H9 (cell line): ENCODE measurements around the gene ZNF106. TPM values are rescaled to one million over a fixed set of nuclear protein-coding genes. Genes with fewer than 3 reads are reported as not detected.

Experiments used
- DNase-seq: peaks from one replicate; pipeline ENCODE4 v3.0.0-alpha.2; 2017
- H2AFZ ChIP-seq: one replicate; pipeline ENCODE4 v1.6.1; 2013; ENCODE audit warnings: mild to moderate bottlenecking, low read length, control low read depth, moderate library complexity
- H2AK5ac ChIP-seq: 2 replicates; pipeline ENCODE4 v1.6.1; 2013; ENCODE audit warnings: low read length, control low read depth, mixed read lengths; ENCODE audit not compliant: insufficient read length
- H2BK120ac ChIP-seq: one replicate; pipeline ENCODE4 v1.6.1; 2013; ENCODE audit warnings: low read depth, mild to moderate bottlenecking, low read length, control low read depth, inconsistent platforms; ENCODE audit not compliant: poor library complexity, severe bottlenecking
- H2BK12ac ChIP-seq: 2 replicates; pipeline ENCODE4 v1.6.1; 2013; ENCODE audit warnings: low read length, control low read depth, mixed read lengths, low read depth; ENCODE audit not compliant: insufficient read length
- H2BK15ac ChIP-seq: 2 replicates; pipeline ENCODE4 v1.6.1; 2013; ENCODE audit warnings: low read depth, low read length, control low read depth
- H2BK20ac ChIP-seq: one replicate; pipeline ENCODE4 v1.6.1; 2013; ENCODE audit warnings: low read depth, mild to moderate bottlenecking, low read length, control low read depth, inconsistent platforms; ENCODE audit not compliant: poor library complexity, severe bottlenecking
- H2BK5ac ChIP-seq: 2 replicates; pipeline ENCODE4 v1.6.1; 2013; ENCODE audit warnings: low read length, control low read depth, mixed read lengths; ENCODE audit not compliant: insufficient read length
- H3K14ac ChIP-seq: 2 replicates; pipeline ENCODE4 v1.6.1; 2013; ENCODE audit warnings: low read length, control low read depth; ENCODE audit not compliant: insufficient read depth
- H3K18ac ChIP-seq: 2 replicates; pipeline ENCODE4 v1.6.1; 2013; ENCODE audit warnings: low read depth, mild to moderate bottlenecking, mixed read lengths, low read length, control low read depth; ENCODE audit not compliant: insufficient read length
- H3K23ac ChIP-seq: 2 replicates; pipeline ENCODE4 v1.6.1; 2013; ENCODE audit warnings: low read length, control low read depth, mixed read lengths, low read depth; ENCODE audit not compliant: insufficient read length
- H3K23me2 ChIP-seq: 2 replicates; pipeline ENCODE4 v1.6.1; 2013; ENCODE audit warnings: low read depth, mild to moderate bottlenecking, mixed read lengths, low read length, control low read depth; ENCODE audit not compliant: insufficient read length, poor library complexity, severe bottlenecking
- H3K27ac ChIP-seq: 2 replicates; pipeline ENCODE4 v1.5.1; 2013; ENCODE audit warnings: low read length, control low read depth, mixed read lengths, low read depth; ENCODE audit not compliant: insufficient read length
- H3K27me3 ChIP-seq: 2 replicates; pipeline ENCODE4 v1.6.1; 2013; ENCODE audit warnings: low read length, control low read depth, inconsistent platforms; ENCODE audit not compliant: insufficient read depth
- H3K4ac ChIP-seq: 2 replicates; pipeline ENCODE4 v1.6.1; 2013; ENCODE audit warnings: low read depth, mild to moderate bottlenecking, control low read depth, inconsistent platforms, low read length, moderate library complexity
- H3K4me1 ChIP-seq: 2 replicates; pipeline ENCODE4 v1.6.1; 2013; ENCODE audit warnings: low read length, control low read depth, inconsistent platforms; ENCODE audit not compliant: insufficient read depth
- H3K4me2 ChIP-seq: 2 replicates; pipeline ENCODE4 v1.6.1; 2013; ENCODE audit warnings: low read length, control low read depth, mixed read lengths; ENCODE audit not compliant: insufficient read length, insufficient read depth
- H3K56ac ChIP-seq: 2 replicates; pipeline ENCODE4 v1.6.1; 2013; ENCODE audit warnings: low read depth, mild to moderate bottlenecking, mixed read lengths, low read length, control low read depth; ENCODE audit not compliant: insufficient read length
- H3K79me1 ChIP-seq: 2 replicates; pipeline ENCODE4 v1.6.1; 2013; ENCODE audit warnings: low read depth, mild to moderate bottlenecking, moderate library complexity, low read length, control low read depth, inconsistent platforms; ENCODE audit not compliant: insufficient read depth, poor library complexity, severe bottlenecking
- H3K79me2 ChIP-seq: 2 replicates; pipeline ENCODE4 v1.6.1; 2013; ENCODE audit warnings: low read length, control low read depth, inconsistent platforms; ENCODE audit not compliant: insufficient read depth
- H3K9ac ChIP-seq: 2 replicates; pipeline ENCODE4 v1.6.1; 2013; ENCODE audit warnings: low read length, control low read depth, mixed read lengths; ENCODE audit not compliant: insufficient read length; ENCODE audit errors: extremely low read depth
- H3K9me3 ChIP-seq: one replicate; pipeline ENCODE4 v1.6.1; 2013; ENCODE audit warnings: low read depth, low read length, inconsistent platforms; ENCODE audit not compliant: control insufficient read depth
- H3T11ph ChIP-seq: one replicate; pipeline ENCODE4 v1.6.1; 2013; ENCODE audit warnings: mild to moderate bottlenecking, low read length, control low read depth, inconsistent platforms
- H4K20me1 ChIP-seq: one replicate; pipeline ENCODE4 v1.6.1; 2013; ENCODE audit not compliant: control insufficient read depth, insufficient read length, insufficient read depth
- H4K5ac ChIP-seq: 2 replicates; pipeline ENCODE4 v1.6.1; 2013; ENCODE audit warnings: low read depth, mild to moderate bottlenecking, mixed read lengths, low read length, control low read depth; ENCODE audit not compliant: insufficient read length
- H4K8ac ChIP-seq: replicated peaks from 2 replicates; pipeline ENCODE4 v1.6.1; 2013; ENCODE audit warnings: low read length, control low read depth, mixed read lengths, low read depth; ENCODE audit not compliant: insufficient read length
- H4K91ac ChIP-seq: 2 replicates; pipeline ENCODE4 v1.6.1; 2013; ENCODE audit warnings: low read depth, mild to moderate bottlenecking, moderate library complexity, mixed read lengths, low read length, control low read depth; ENCODE audit not compliant: insufficient read length
- H3K27ac Mint-ChIP-seq, 3 experiments: 2 replicates in 2 of 3; 3 replicates in 1 of 3; pipeline ENCODE4 v1.8.0; 2020 to 2021; ENCODE audit warnings: mixed read lengths in 3 of 3, mild to moderate bottlenecking in 1 of 3, moderate library complexity in 1 of 3
- H3K27me3 Mint-ChIP-seq: 2 replicates; pipeline ENCODE4 v1.8.0; 2021; ENCODE audit warnings: low read depth, mild to moderate bottlenecking, moderate library complexity, mixed read lengths
- H3K36me3 Mint-ChIP-seq, 3 experiments: 2 replicates in 2 of 3; 3 replicates in 1 of 3; pipeline ENCODE4 v1.8.0; 2020 to 2021; ENCODE audit warnings: low read depth in 3 of 3, mixed read lengths in 3 of 3; ENCODE audit not compliant: insufficient read depth in 1 of 3
- H3K4me1 Mint-ChIP-seq, 2 experiments: 2 replicates each; pipeline ENCODE4 v1.8.0; 2020; ENCODE audit warnings: mixed read lengths in 2 of 2
- H3K4me3 Mint-ChIP-seq, 2 experiments: 2 replicates in 1 of 2; 3 replicates in 1 of 2; pipeline ENCODE4 v1.8.0; 2020 to 2021; ENCODE audit warnings: mild to moderate bottlenecking in 2 of 2, mixed read lengths in 2 of 2, moderate library complexity in 1 of 2
- H3K9me3 Mint-ChIP-seq, 2 experiments: 2 replicates in 1 of 2; 3 replicates in 1 of 2; pipeline ENCODE4 v1.8.0; 2020; ENCODE audit warnings: mild to moderate bottlenecking in 2 of 2, mixed read lengths in 2 of 2, moderate library complexity in 1 of 2
- WGBS: extraction: QIAGEN DNeasy Blood & Tissue Kit; methylation state at CpG from one replicate; pipeline ENCODE4 v1.1.7; 2013; ENCODE audit warnings: missing lambda C conversion rate, low lambda C conversion rate, mixed read lengths; ENCODE audit not compliant: insufficient read length; ENCODE audit errors: extremely low coverage; 5-methylcytosine and 5-hydroxymethylcytosine counted together
- total RNA-seq: library from RNA; stranded (reverse); gene quantifications from 2 replicates; pipeline ENCODE4 v1.2.1, GENCODE V29; 2021
- TF ChIP-seq, protein P1 (sequence below): fragments of 200-600 bp; sonication (generic); conservative IDR thresholded peaks from 3 replicates; pipeline ENCODE4 v1.8.0; 2021; ENCODE audit warnings: antibody characterized with exemption, mild to moderate bottlenecking

The ZNF106 gene
- total RNA-seq, 1 experiment from 2014 or later = 55.0 TPM

- H2BK12ac ChIP-seq = no peak overlapping the region
- H2BK5ac ChIP-seq = no peak overlapping the region
- H3K9me3 ChIP-seq = no peaks in the 10 kb centered on the region
- H3K56ac ChIP-seq = no peak overlapping the region
- H3K4ac ChIP-seq = no peak overlapping the region
- TF ChIP-seq, protein P1, sequence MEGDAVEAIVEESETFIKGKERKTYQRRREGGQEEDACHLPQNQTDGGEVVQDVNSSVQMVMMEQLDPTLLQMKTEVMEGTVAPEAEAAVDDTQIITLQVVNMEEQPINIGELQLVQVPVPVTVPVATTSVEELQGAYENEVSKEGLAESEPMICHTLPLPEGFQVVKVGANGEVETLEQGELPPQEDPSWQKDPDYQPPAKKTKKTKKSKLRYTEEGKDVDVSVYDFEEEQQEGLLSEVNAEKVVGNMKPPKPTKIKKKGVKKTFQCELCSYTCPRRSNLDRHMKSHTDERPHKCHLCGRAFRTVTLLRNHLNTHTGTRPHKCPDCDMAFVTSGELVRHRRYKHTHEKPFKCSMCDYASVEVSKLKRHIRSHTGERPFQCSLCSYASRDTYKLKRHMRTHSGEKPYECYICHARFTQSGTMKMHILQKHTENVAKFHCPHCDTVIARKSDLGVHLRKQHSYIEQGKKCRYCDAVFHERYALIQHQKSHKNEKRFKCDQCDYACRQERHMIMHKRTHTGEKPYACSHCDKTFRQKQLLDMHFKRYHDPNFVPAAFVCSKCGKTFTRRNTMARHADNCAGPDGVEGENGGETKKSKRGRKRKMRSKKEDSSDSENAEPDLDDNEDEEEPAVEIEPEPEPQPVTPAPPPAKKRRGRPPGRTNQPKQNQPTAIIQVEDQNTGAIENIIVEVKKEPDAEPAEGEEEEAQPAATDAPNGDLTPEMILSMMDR = no peak
- no peak for DNase-seq
- H3K36me3 Mint-ChIP-seq = peaks cover 0 to 9% (median 6%) of the 10 kb centered on the region in 3 experiments; a peak in 5 of 7 replicates
- no peak overlapping the region for H4K5ac ChIP-seq
- H3K27me3 Mint-ChIP-seq = no peaks in the 10 kb centered on the region
- H4K8ac ChIP-seq = no peak overlapping the region
- WGBS = no CpG with 5 or more reads among the region's 6 CpGs
- no peak overlapping the region for H3K18ac ChIP-seq
- no peak overlapping the region for H4K91ac ChIP-seq
- peaks cover 8% of the 10 kb centered on the region; the same call in 1 of the 2 replicates for H3K79me2 ChIP-seq
- no peak overlapping the region for H2AFZ ChIP-seq
- H2AK5ac ChIP-seq = no peak overlapping the region
- H3K4me3 Mint-ChIP-seq = no peak overlapping the region
- peaks cover 19% of the 10 kb centered on the region for H3K79me1 ChIP-seq
- H3K23ac ChIP-seq = no peak overlapping the region
- peaks cover 7% of the 10 kb centered on the region; the same call in 1 of the 2 replicates for H3K4me1 ChIP-seq
- H3K27ac Mint-ChIP-seq = no peak overlapping the region; a peak in 1 of 7 replicates
- H3K27me3 ChIP-seq = no peaks in the 10 kb centered on the region
- H2BK15ac ChIP-seq = no peak overlapping the region
- no peak overlapping the region for H3T11ph ChIP-seq
- H4K20me1 ChIP-seq = no peaks in the 10 kb centered on the region
- H3K4me1 Mint-ChIP-seq = peaks cover 26 to 40% of the 10 kb centered on the region in 2 experiments
- no peak overlapping the region for H3K27ac ChIP-seq
- H3K23me2 ChIP-seq = peaks cover 7% of the 10 kb centered on the region
- no peak overlapping the region for H3K4me2 ChIP-seq
- H3K9me3 Mint-ChIP-seq = no peaks in the 10 kb centered on the region
- no peak overlapping the region for H2BK120ac ChIP-seq
- no peak overlapping the region for H3K9ac ChIP-seq
- no peak overlapping the region for H3K14ac ChIP-seq
- H2BK20ac ChIP-seq = no peak overlapping the region
These were observed 7.5 kb upstream of the ZNF106 start for GRCh38 chr15:42498212-42499068.
